Stimulated activated CD4-positive, alpha-beta T cell treated with anti-CD3 and anti-CD28 coated beads, Interleukin-15, amount 100 ng/mL, for 24 hours (primary cell): ENCODE results near the gene PRKAR1B.
"Not testable (repeated sequence)": the region's sequence is repeated elsewhere in the genome, so short reads cannot be mapped to it uniquely, and the experiment has no call there.

Experiments used
- DNase-seq: peaks from one replicate; pipeline ENCODE4 v3.0.0-alpha.2; 2020

The PRKAR1B gene

DNA sequence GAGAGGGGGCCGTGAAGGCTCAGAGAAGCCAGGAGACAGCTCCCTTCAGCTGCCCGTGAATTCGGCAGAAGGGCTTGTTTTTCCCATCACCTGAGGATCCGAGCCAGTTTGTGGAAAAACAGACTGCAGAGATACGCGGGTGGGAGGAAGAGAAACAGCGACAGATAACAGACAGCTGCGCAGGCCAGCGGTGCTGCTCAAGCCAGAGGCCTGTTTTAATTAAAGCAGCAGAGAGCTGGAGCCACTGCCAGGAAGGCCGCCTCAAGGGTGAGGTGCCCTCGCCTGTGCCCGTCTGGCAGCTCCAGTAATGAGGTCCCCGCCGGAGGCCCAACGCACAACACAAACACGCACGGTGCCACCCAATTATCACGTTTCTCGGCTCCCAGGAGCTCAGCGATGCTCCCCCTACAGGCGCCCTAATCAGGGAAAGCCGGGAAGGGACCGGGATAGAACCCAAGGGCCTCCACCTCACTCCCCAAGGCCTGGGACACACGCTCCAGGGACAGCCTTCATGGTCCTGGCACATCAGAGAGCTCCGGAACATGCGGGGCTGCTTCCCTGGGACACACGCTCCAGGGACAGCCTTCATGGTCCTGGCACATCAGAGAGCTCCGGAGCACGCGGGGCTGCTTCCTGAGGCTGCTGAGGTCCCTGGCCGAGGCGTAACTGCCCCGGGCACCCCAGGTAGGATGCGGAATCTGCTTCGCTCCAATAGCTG is 61.2 kb downstream of the PRKAR1B start:
- DNase-seq, result no peak

DNA sequence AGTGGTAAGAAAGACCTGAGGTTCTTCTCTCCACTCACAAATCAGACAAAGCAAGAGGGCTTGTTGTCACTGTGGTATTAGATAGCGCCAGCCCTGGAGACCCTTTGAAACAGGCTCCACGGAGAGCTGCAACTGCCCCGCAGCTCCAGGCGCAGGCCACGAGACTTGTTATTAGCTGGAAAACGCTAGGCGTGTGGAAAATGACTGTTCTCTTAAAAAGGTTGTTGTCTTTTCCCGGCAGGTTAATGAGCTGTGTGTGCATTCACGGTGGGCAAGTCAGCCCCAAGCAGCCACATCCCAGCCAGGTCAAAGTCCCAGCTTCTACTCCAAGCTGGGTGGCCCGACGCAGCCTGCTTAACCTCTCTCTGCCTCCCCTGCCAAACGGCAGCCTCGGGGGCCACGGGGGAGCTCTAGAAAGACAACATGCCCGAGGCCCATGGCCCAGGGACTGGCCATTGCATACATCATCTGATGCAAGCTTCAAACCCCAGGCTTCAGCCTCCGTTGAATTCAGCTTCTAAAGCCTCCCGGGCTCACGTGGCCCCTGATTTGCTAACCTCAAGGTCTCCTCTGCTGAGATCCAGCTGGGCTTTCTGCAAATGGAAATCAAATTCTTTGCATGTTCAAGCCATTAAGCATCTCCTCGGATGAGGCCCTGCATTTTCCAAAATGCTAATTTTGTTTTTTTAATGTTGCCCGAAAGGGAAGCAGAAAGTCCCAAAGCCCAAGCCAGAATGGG is 61.9 kb downstream of the PRKAR1B start:
- DNase-seq, result no peak

DNA sequence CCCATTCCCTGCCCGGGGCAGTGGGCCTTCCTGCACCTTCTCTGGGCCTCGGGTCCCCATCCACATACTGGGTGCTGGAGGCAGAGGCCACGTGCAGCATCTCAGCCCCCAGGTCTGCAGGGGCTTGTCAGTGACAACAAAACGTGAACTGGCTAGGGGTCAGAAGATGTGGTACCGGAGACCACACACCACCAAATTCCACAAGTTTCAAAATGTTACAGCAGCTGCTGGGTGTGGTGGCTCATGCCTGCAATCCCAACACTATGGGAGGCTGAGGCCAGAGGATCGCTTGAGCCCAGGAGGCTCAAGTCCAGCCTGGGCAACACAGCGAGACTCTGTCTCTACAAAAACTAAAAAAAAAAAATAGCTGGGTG is 62.7 kb downstream of the PRKAR1B start:
- no peak for DNase-seq

DNA sequence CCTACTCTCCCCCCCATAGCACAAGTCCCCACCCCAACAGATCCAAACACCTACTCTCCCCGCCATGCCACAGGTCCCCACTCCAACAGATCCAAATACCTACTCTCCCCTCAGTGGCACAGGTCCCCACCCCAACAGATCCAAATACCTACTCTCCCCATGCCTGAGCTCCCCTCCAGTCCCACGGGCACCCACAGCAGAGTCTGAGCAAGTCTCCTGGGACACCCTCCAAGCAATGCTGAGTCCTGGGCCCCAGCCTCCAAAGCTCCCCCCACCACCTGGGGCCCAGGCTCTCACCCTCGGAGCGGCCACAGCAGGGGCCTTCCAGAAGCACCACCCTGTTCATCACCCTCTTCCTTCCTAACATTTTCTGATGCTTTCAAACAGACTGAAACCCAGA is 64.5 kb downstream of the PRKAR1B start:
- no peak for DNase-seq

DNA sequence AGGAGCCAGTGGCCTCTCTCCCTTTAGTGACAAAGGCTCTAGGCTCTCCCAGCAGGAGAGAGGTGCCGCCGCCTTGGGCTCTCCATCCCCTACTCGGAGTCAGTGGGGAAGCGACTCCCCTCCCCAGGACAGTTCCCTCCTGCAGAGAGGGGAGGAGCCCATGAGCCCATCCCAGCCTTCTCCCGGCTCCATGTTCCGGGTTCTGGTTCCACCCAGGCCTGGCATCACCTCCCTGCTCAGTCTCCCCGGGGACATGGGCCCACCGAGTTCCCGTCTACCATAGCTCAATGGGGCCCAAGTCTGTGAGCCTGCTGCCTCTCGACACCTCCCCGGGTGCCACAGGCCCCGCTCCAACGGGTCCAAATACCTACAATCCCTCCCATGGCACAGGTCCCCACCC is 67.1 kb downstream of the PRKAR1B start:
- no peak for DNase-seq

DNA sequence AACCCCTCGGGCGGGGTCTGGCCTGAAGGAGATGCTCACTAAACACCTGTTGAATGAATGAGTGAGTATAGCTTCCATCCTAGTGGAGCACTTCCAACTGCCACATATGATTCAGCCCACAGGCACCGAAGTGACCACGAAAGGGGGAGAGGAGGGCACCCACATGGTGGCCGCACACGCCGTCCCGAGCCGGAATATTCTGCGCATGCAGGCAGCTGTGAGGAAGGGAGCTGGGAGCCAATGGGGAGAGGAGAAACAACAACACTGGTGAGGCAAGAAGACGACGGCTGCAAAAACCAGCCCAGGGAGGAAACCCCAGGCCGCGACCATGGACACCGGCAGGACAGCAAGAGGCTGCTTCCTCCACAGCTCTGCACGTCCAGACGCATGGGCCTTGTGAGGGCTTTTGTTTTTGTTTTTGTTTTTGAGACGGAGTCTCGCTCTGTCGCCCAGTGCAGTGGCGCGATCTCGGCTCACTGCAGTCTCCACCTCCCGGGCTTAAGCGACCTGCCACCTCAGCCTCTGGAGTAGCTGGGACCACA is 67.7 kb downstream of the PRKAR1B start:
- no peak for DNase-seq

DNA sequence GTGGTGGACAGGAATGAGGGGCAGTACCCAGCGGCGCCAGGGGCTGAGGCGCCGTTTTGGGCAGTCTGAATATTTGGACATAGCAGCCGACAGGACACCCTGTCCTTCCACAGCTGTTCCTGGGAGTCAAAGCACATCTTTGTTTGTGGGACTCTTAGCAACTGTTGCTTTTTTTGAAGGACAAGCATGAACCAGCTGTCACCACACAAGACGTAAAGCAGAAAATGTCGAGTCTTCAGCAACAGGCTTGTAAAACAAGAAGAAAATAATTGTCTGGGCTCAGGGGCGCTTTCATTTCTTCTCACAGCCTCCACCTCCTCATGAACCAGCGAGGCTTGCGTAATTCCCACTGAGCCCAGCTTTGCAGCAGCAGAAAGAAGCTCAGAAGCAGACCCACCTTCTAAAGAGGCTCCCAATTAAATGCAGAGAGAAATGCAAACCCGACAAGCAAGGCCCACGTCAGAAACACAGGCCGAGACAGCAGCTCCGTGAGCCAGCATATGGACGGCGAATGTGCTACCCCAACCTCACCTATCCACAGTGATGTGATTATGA is 69.4 kb downstream of the PRKAR1B start:
- DNase-seq, result no peak

DNA sequence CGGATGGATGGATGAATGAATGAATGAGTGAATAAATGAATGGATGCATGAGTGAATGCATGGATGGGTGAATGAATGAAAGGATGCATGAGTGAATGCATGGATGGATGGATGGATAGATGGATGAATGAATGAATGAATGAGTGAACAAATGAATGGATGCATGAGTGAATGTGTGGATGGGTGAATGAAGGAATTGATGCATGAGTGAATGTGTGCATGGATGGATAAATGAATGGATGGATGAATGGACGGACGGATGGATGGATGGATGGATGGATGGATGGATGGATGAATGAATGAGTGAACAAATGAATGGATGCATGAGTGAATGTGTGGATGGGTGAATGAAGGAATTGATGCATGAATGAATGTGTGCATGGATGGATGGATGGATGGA is 70.1 kb downstream of the PRKAR1B start:
- DNase-seq, result not testable (repeated sequence)

DNA sequence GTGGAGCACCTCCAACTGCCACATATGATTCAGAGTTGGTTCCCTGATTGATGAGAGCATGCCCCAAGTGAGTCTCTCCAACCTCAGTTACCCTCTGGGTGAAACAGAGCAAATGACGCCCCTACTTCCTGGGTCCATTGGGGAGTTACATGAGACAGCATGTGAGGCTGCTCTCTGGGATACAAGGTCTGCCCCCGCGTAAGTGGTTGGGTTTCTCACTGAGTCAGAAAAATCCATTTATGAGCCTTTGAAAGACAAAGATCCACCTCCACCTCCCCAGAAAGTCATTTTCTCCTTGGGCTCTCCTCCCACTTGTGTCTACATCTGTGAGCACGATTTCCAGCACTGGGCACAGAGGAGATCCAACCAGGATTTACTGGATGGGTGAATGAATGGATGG is 71.3 kb downstream of the PRKAR1B start:
- no peak for DNase-seq

DNA sequence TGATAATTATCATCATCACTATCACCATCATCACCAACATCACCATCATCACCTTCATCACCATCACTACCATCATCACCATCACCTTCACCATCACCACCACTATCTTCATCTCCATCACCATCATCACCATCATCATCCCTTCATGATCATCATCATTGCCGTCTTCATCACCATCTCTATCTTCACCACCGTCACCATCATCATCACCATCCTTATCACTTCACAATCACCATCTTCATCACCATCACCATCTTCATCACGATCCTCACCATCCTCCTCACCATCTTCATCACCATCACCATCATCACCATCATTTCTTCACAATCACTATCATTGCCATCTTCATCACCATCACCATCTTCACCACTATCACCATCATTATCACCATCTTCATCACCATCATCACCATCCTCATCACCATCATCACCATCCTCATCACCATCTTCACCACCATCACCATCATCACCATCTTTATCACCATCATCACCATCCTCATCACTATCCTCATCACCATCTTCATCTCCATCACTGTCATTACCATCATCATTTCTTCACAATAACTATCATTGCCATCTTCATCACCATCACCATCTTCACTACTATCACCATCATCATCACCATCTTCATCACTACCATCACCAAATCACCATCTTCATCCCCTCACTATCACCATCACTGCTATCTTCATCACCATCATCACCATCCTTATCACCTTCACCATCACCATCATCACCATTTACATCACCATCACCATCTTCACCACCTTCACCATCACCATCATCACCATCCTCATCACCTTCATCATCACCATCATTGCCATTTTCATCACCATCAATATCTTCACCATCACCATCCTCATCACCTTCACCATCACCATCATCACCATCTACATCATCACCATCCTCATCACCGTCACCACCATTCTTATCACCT is 73.0 kb downstream of the PRKAR1B start:
- DNase-seq, result no peak

DNA sequence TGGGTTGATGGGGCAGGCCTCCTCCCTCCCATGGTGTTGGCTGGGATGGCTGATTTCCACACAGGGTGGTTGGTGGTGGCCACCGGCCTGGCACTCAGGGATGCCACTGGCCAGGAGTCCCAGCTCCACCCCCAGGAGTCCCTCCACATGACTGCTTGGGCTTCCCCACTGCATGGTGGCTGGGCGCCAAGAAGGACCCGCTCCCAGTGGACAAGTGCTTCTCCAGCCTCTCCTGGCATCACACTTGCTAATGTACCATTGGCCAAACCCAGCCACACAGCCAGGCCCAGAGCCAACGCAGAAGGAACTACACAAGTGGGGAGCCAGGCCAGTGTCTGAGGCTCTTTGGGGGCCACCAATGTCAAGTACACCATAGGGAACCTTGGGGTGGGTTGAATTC is 74.2 kb downstream of the PRKAR1B start:
- no peak for DNase-seq

DNA sequence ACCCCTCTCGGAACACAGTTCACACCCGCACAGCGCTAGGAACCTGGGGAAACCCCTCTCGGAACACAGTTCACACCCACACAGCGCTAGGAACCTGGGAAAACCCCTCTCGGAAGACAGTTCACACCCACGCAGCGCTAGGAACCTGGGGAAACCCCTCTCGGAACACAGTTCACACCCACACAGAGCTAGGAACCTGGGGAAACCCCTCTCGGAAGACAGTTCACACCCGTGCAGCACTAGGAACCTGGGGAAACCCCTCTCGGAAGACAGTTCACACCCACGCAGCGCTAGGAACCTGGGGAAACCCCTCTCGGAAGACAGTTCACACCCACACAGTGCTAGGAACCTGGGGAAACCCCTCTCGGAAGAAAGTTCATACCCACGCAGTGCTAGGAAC is 74.9 kb downstream of the PRKAR1B start:
- DNase-seq, result not testable (repeated sequence)

DNA sequence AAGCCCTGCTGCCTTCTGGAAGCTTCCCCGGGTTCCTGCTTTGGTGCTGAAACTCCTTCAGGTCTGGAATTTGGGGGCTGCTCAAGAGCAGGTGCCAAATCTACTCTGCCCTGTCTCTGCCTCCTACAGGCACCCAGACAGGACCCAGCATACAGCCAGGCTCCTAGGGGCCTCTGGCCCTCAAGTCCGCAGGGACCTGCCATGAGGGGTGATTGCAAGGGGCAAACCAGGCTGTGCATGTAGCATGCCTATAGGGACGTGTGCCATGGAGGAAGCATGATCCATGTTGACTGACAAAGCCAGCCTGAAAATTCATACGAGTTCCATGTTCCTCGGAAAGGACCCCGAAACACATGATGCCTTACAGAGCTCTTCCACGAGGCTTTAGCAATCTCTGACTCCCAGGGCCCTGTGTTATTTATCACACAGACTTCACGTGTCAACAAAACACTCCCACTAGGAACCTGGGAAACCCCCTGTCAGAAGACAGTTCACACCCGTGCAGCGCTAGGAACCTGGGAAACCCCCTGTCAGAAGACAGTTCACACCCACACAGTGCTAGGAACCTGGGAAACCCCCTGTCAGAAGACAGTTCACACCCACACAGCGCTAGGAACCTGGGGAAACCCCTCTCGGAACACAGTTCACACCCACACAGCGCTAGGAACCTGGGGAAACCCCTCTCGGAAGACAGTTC is 75.9 kb downstream of the PRKAR1B start:
- peak; percentile 30 for DNase-seq

DNA sequence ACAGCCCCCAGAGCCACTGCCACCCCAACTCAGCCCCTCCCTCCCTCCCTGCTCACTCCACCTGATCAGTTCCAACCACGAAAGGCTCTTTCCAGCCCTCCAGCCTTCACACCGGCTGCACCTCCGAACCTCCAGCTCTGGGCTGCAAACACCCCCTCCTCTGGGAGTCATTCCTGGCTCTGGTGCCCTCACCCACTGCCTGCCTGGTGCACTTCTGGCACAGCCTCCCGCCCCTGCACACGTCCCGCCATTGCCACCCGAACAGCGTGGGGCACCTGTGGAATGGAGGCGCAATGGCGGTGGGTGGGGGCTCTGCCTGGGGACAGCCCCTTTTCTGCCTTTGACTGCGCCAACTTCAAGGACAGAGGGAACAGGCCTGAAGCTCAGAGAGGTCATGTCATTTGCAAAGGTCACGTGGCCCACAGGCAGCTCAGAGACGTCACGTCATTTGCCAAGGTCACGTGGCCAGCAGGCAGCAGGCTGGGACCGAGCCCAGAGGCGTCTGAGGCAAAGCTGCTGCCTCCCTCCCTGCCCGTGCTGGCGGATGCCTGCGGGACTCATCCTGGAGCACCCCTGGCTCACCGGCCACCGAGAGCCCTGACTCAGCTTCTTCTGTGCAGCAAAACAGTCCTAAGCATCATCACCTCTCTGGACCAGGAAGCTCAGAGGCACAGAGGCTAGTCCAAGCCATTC is 76.6 kb downstream of the PRKAR1B start:
- no peak for DNase-seq

DNA sequence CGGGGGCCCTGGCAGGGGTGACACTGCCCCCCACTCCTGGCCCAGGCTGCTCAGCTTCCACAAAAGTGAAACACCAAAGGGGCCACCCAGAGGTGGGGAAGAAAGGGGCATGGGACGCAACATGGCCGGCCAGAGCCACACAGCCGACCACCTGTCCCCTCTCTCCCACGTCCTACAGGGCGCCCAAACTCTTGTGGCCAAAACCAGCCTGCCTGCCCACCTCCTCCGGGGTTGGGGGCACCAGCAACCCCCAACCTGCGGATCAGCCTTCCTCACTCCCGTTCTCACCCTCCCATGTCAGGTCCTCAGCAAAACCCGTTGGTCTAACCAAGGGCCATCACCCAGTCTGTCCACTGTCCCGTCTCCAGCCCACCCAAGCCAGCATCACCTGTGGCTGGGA is 80.1 kb downstream of the PRKAR1B start:
- no peak for DNase-seq

DNA sequence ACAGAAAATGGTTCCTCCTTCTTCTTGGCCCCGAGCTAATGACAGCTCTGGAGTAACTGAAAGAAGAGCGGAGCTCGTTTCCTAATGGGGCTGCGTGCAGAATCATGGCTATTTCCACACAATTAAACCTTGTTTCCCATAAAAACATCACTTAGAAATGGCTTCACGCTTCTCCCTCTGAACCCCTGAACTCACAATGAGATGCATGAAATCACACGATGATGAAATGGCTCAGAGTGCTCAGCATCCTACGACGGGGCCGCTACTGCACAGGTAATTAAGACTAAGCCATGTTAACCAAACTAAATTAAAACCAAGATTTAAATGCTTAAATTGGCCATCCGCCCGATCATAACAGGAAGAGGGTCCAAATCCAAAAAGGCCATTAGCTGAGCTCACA is 80.6 kb downstream of the PRKAR1B start:
- no peak for DNase-seq

DNA sequence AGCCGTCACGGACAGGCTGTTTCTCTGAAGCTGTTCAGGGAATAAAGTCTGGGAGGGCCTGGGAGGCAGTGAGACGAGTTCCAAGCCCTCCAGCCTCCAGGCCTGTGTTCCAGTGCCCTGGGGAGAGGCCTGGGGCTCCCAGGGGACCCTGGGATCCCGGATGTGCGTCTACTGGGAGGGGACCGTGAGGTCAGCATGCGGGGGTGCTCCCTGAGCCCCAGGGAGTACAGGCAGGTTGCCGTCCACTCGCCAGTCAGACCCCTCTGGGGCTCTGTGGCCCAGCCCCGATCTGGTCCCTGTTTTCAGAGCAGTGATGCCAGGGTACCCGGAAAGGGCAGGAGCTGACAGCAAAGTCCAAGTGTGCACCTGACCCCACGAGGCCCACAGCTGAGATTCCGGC is 81.5 kb downstream of the PRKAR1B start:
- no peak for DNase-seq

DNA sequence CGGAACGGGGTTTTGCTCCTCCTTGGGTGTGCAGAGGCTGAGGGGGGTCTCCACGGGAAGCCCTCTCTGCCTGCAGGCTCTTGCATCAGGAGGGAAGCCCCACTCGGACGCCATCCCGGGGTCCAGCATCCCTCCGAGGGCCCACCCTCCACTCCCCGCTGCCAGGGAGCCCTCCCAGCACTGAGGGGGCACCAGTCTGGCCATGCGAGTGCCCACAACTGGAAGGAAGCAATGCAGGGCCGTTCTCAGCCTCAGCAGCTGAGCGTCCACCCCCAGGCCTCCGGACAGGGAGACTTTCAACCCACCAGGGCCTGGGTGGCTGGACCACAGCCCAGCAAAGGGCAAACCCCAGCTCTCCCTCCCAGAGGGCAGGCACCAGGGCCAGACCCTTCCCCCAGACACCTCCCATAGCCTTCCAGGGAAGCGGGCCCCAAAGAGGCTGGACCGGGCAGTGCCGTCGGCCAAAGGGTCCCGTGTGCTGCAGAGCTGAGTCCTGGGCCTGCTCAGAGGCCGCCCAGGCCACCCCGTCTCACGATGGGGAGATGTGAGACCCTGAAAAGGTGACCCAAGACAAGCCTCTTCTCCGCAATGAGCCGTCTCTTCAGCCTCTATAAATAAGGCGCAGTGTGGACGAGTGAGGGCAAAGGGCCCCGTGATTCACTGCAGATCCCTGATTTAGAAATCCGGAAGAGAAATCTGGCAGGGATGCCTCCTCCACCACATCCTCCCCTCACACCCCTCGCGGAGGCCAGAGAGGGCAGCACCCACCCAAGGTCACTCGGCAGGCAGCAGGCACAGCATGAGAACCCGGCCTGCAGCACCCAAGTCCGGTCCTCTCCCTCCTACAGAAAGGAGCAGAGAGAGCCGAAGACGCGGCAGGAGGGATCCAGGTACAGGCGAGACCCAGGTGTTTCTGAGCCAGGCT is 82.4 kb downstream of the PRKAR1B start:
- no peak for DNase-seq

DNA sequence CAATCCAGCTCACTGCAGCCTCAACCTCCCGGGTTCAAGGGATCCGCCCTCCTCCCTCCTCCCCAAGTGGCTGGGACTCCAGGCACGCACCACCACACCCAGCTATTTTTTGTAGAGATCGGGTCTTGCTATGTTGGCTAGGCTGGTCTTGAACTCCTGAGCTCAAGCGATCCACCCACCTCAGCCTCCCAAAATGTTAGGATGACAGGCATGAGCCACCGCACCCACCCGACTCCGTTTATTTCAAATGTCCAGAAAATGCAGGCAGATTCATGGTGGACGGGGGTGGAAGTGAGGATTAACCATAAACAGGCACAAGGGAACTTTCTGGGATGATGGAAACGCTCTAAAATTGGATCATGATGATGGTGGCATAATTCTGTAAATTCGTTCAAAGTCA is 85.1 kb downstream of the PRKAR1B start:
- DNase-seq, result no peak

DNA sequence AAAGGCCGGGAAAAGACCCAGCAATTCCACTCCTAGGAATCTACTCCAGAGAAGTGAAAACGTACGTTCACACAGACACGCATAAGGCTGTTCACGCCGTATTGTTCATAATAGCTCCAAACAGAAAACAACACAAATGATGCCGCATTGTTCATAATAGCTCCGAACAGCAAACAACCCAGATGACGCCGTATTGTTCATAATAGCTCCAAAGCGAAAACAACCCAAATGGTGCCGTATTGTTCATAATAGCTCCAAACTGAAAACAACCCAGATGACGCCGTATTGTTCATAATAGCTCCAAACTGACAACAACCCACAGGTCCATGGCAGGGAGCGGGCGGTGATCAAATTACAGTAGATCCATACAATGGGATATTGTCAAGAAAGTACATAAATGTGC is 85.8 kb downstream of the PRKAR1B start:
- DNase-seq, result no peak
